Cardiac muscle cell (in vitro differentiated cells and primary cell): Measurements from ENCODE around the gene PPFIA2. TPM values are rescaled to one million over a fixed set of nuclear protein-coding genes. Genes with fewer than 3 reads are reported as not detected.

Experiments used
- DNase-seq, 2 donors: peaks; one replicate each; pipeline versions ENCODE4 v3.0.0 to v3.0.0-alpha.2; 2010 to 2017; ENCODE audit warnings: low read depth in 1 of 2, low spot score in 1 of 2
- H3K27ac ChIP-seq: fragments of 200-600 bp; sonication (generic); 2 replicates; pipeline ENCODE4 v1.5.1; 2016
- H3K27me3 ChIP-seq: fragments of 200-600 bp; sonication (generic); 2 replicates; pipeline ENCODE4 v1.6.0; 2016; ENCODE audit warnings: control low read depth
- H3K36me3 ChIP-seq: fragments of 200-600 bp; sonication (generic); 2 replicates; pipeline ENCODE4 v1.5.1; 2016; ENCODE audit warnings: control low read depth
- H3K4me1 ChIP-seq: fragments of 200-600 bp; sonication (generic); 2 replicates; pipeline ENCODE4 v1.8.1; 2017; ENCODE audit warnings: low read depth, mild to moderate bottlenecking, mixed run types
- H3K4me3 ChIP-seq: fragments of 200-600 bp; sonication (generic); 2 replicates; pipeline ENCODE4 v1.5.1; 2016; ENCODE audit warnings: mild to moderate bottlenecking
- H3K9me3 ChIP-seq: fragments of 200-600 bp; sonication (generic); 2 replicates; pipeline ENCODE4 v1.5.1; 2017; ENCODE audit warnings: low read depth, mild to moderate bottlenecking, control low read depth
- CTCF ChIP-seq: IDR thresholded peaks from 2 replicates; pipeline ENCODE4 v1.5.1; 2012; ENCODE audit warnings: low read depth, mild to moderate bottlenecking, low read length
- polyA plus RNA-seq: library from polyadenylated mRNA; unstranded; fragments of >200 nt; fragmentation: Nextera tagmentation; extraction: Ambion mirVana; gene quantifications from 2 replicates; pipeline ENCODE4 v1.2.1, GENCODE V29; 2016
- total RNA-seq: library from RNA; depleted of rRNA; stranded (reverse); fragments of >200 nt; gene quantifications from 2 replicates; pipeline ENCODE4 v1.2.3, GENCODE V29; 2016

Gene PPFIA2
- total and polyA plus RNA-seq, 2 experiments from 2014 or later, result 17.1 to 53.5 TPM

GRCh38 chr12:81626406-81626805 is 132.7 kb downstream of the PPFIA2 start:
- DNase-seq, result no peak
- Histone ChIP-seq H3K4me3 (no peak overlapping the region), H3K27ac (no peak overlapping the region), H3K9me3 (no peaks in the 10 kb centered on the region), H3K27me3 (no peaks in the 10 kb centered on the region), H3K4me1 (peaks cover 3% of the 10 kb centered on the region), H3K36me3 (no peaks in the 10 kb centered on the region)
- no peak for TF ChIP-seq CTCF

GRCh38 chr12:81617915-81618314 is 141.2 kb downstream of the PPFIA2 start:
- Histone ChIP-seq H3K4me3 (no peak overlapping the region), H3K36me3 (no peaks in the 10 kb centered on the region), H3K27me3 (no peaks in the 10 kb centered on the region), H3K9me3 (no peaks in the 10 kb centered on the region), H3K27ac (peak overlapping the region; percentile 88), H3K4me1 (peaks cover 24% of the 10 kb centered on the region)
- TF ChIP-seq CTCF, result no peak
- peak; percentile 8 to 86 for DNase-seq

GRCh38 chr12:81615026-81615588 is 144.0 kb downstream of the PPFIA2 start:
- H3K9me3 ChIP-seq, result no peaks in the 10 kb centered on the region
- H3K4me1 ChIP-seq, result peaks cover 24% of the 10 kb centered on the region
- no peaks in the 10 kb centered on the region for H3K27me3 ChIP-seq
- no peak for TF ChIP-seq CTCF
- H3K4me3 ChIP-seq, result no peak overlapping the region
- H3K27ac ChIP-seq, result no peak overlapping the region
- DNase-seq, result no peak
- H3K36me3 ChIP-seq, result no peaks in the 10 kb centered on the region

GRCh38 chr12:81610955-81611889 is 147.9 kb downstream of the PPFIA2 start:
- DNase-seq, result peak; percentile 8 to 40
- H3K4me3 ChIP-seq, result no peak overlapping the region
- no peaks in the 10 kb centered on the region for H3K27me3 ChIP-seq
- no peaks in the 10 kb centered on the region for H3K36me3 ChIP-seq
- peaks cover 15% of the 10 kb centered on the region for H3K4me1 ChIP-seq
- peak; percentile 41 for TF ChIP-seq CTCF
- H3K9me3 ChIP-seq, result no peaks in the 10 kb centered on the region
- H3K27ac ChIP-seq, result peak overlapping the region; percentile 73

- no peaks in the 10 kb centered on the region for H3K27me3 ChIP-seq
- H3K27ac ChIP-seq, result no peak overlapping the region
- TF ChIP-seq CTCF, result no peak
- peak in 1 of 2 donors; percentile 49 for DNase-seq
- H3K36me3 ChIP-seq, result no peaks in the 10 kb centered on the region
- peak overlapping the region; percentile 49 for H3K4me3 ChIP-seq
- peaks cover 13% of the 10 kb centered on the region for H3K4me1 ChIP-seq
- no peaks in the 10 kb centered on the region for H3K9me3 ChIP-seq
Measured at GRCh38 chr12:81597928-81598604, 161.1 kb downstream of the PPFIA2 start.
